DMS 273 (cell line): Measurements from ENCODE around the gene SOCS6.

Experiments
- DNase-seq: peaks from one replicate; lab custom pipeline; 2025; ENCODE audit not compliant: unreplicated experiment; lab: John Stamatoyannopoulos, UW

The SOCS6 gene

GRCh38 chr18:70288171-70288850, 534 bp upstream of the SOCS6 start:
- peak; percentile 67 for DNase-seq

- DNase-seq = peak; percentile 67
These were observed 787 bp downstream of the SOCS6 start for GRCh38 chr18:70289351-70290312.

- no peak for DNase-seq
These were observed 1.8 kb downstream of the SOCS6 start for GRCh38 chr18:70290482-70291294.

GRCh38 chr18:70291295-70291574, 2.4 kb downstream of the SOCS6 start:
- no peak for DNase-seq

- DNase-seq = no peak
These were observed 3.8 kb downstream of the SOCS6 start for GRCh38 chr18:70292628-70293027.

- DNase-seq = no peak
These were observed 4.3 kb downstream of the SOCS6 start for GRCh38 chr18:70293166-70293565.

GRCh38 chr18:70294471-70295191, 5.8 kb downstream of the SOCS6 start:
- no peak for DNase-seq

GRCh38 chr18:70295192-70296188, 6.6 kb downstream of the SOCS6 start:
- no peak for DNase-seq

- DNase-seq = no peak
These were observed 7.4 kb downstream of the SOCS6 start for GRCh38 chr18:70296289-70296688.

GRCh38 chr18:70296781-70297180, 7.9 kb downstream of the SOCS6 start:
- no peak for DNase-seq

- no peak for DNase-seq
These were observed 10.5 kb downstream of the SOCS6 start for GRCh38 chr18:70299393-70299792.

GRCh38 chr18:70301667-70302066, 12.8 kb downstream of the SOCS6 start:
- no peak for DNase-seq

- DNase-seq = no peak
These were observed 19.9 kb downstream of the SOCS6 start for GRCh38 chr18:70308555-70309294.

- DNase-seq = no peak
These were observed 21.9 kb downstream of the SOCS6 start for GRCh38 chr18:70310560-70311320.

GRCh38 chr18:70311726-70312125, 22.9 kb downstream of the SOCS6 start:
- no peak for DNase-seq

GRCh38 chr18:70313640-70314039, 24.8 kb downstream of the SOCS6 start:
- no peak for DNase-seq

GRCh38 chr18:70314151-70314782, 25.4 kb downstream of the SOCS6 start:
- DNase-seq = no peak

- DNase-seq = no peak
These were observed 30.3 kb downstream of the SOCS6 start for GRCh38 chr18:70319187-70319586.
